GM12801 (cell line): ENCODE data around the gene C14orf180.

Source experiments
- TF ChIP-seq, protein P1 (sequence below): IDR thresholded peaks from one replicate; pipeline ENCODE4 v1.5.1; 2011; ENCODE audit warnings: control low read depth; ENCODE audit not compliant: insufficient read length; ENCODE audit errors: extremely low read depth

C14orf180 gene

GRCh38 chr14:104577847-104578301 is 1.7 kb upstream of the C14orf180 start:
- TF ChIP-seq, protein P1, sequence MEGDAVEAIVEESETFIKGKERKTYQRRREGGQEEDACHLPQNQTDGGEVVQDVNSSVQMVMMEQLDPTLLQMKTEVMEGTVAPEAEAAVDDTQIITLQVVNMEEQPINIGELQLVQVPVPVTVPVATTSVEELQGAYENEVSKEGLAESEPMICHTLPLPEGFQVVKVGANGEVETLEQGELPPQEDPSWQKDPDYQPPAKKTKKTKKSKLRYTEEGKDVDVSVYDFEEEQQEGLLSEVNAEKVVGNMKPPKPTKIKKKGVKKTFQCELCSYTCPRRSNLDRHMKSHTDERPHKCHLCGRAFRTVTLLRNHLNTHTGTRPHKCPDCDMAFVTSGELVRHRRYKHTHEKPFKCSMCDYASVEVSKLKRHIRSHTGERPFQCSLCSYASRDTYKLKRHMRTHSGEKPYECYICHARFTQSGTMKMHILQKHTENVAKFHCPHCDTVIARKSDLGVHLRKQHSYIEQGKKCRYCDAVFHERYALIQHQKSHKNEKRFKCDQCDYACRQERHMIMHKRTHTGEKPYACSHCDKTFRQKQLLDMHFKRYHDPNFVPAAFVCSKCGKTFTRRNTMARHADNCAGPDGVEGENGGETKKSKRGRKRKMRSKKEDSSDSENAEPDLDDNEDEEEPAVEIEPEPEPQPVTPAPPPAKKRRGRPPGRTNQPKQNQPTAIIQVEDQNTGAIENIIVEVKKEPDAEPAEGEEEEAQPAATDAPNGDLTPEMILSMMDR, result no peak

DNA sequence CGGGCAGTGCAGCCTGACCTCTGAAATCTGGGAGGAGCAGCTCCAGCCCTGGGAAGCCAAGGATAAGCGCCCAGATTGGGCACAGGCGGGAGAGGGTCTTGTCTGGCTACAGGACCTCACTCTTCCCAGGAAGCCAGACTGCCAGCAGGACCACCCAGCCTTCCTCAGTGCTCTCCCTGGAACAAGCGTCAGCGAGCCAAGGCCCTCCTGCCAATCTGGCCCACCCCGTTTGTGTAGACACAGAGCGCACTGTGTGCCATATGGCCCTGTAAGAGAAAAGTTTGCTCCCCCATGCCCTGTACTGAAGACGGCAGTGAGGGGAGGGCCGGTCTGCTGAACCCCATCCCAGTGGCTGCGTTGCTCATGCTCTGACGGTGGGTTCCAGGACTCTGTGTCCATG is 1.2 kb upstream of the C14orf180 start:
- TF ChIP-seq, protein P1, result no peak

GRCh38 chr14:104580961-104581360 is 1.4 kb downstream of the C14orf180 start:
- TF ChIP-seq, protein P1, result no peak

DNA sequence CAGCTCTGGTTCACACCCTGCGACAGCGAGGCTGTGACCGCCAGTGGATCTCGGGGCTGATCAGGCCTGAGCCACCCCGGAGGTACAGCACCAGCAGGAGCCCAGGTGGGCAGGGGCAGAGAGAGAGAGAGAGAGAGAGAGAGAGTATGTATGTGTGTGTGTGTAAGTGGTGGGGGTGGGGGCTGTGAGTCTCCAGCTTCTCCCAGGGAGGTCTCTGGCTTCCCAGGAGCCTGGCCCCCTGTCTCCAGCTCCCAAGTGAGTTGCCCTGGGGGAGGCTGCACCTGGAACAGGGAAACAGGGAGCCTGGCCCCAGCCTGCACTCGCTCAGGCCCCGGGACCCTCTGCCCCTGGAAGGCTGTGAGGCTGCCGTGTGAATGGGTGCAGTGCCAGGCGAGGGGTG is 2.0 kb downstream of the C14orf180 start:
- TF ChIP-seq, protein P1, result no peak

DNA sequence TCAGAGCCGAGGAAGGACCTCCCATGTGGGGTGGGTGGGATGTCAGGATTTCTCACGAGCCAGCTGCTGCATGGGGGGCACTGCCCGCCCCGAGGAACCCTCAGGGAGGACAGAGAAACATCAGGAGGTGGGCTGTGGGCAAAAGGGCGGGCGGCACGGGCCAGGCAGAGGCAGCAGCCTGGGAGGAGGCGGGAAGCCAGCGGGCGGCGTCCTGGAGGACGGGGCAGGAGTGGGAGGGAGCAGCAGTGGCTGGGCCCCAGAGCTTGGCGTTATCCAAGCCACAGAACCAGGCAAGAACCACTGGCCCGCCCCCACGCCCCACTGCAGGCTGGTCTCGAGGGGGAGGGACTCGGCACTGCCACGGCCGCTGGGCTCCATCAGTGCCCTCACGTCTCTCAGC is 2.4 kb downstream of the C14orf180 start:
- TF ChIP-seq, protein P1, result no peak

GRCh38 chr14:104582662-104583061 is 3.1 kb downstream of the C14orf180 start:
- TF ChIP-seq, protein P1, result no peak

GRCh38 chr14:104583424-104584306 is 4.1 kb downstream of the C14orf180 start:
- TF ChIP-seq, protein P1, result no peak
